HEK293 (cell line): ENCODE data around the gene RALGAPA2.

Experiments
- TSHZ1 ChIP-seq: fragments of 450-650 bp; formaldehyde crosslinking; IDR thresholded peaks from 2 replicates; pipeline ENCODE4 v1.5.1; 2016; ENCODE audit warnings: missing biosample characterization, missing genetic modification characterization, borderline replicate concordance
- ZNF121 ChIP-seq: fragments of 450-650 bp; formaldehyde crosslinking; IDR thresholded peaks from 2 replicates; pipeline ENCODE4 v1.5.1; 2016; ENCODE audit warnings: missing biosample characterization, missing genetic modification characterization
- ZNF16 ChIP-seq: fragments of 450-650 bp; formaldehyde crosslinking; IDR thresholded peaks from 2 replicates; pipeline ENCODE4 v1.5.1; 2016; ENCODE audit warnings: low read depth, missing biosample characterization, missing genetic modification characterization
- ZNF416 ChIP-seq: fragments of 450-650 bp; formaldehyde crosslinking; IDR thresholded peaks from 2 replicates; pipeline ENCODE4 v1.5.1; 2016; ENCODE audit warnings: missing biosample characterization, missing genetic modification characterization
- ZNF561 ChIP-seq: fragments of 450-650 bp; IDR thresholded peaks from 2 replicates; pipeline ENCODE4 v1.5.1; 2018; ENCODE audit warnings: missing biosample characterization, missing genetic modification characterization, borderline replicate concordance
- ZNF639 ChIP-seq: fragments of 450-650 bp; formaldehyde crosslinking; IDR thresholded peaks from 2 replicates; pipeline ENCODE4 v1.5.1; 2016; ENCODE audit warnings: missing biosample characterization, missing genetic modification characterization

GRCh38 chr20:20611167-20611566, 101.3 kb downstream of the RALGAPA2 start:
- TF ChIP-seq ZNF639 (tag by site-specific recombination) (no peak), ZNF416 (tag by site-specific recombination) (no peak), TSHZ1 (tag by site-specific recombination) (no peak), ZNF121 (tag by site-specific recombination) (no peak), ZNF16 (no peak), ZNF561 (tag by site-specific recombination) (no peak)
